ENCODE measurements around the gene DAP.

GRCh38 chr5:10660135-10660534, 100.9 kb downstream of the DAP start:
- TF ChIP-seq TAF1 (CRISPR knock-in tag; IDR thresholded peaks at IDR 0.05) (no peak), ZNF17 (CRISPR knock-in tag; IDR thresholded peaks at IDR 0.05) (no peak), POLR2AphosphoS5 (IDR thresholded peaks at IDR 0.05; ENCODE audit: low read depth, low read length) (no peak), HDAC2 (CRISPR knock-in tag; IDR thresholded peaks at IDR 0.05) (no peak), KDM1A (CRISPR knock-in tag; IDR thresholded peaks at IDR 0.05) (no peak), KDM5A (IDR thresholded peaks at IDR 0.05; ENCODE audit: borderline replicate concordance, low read length) (no peak), ZFP1 (CRISPR knock-in tag; IDR thresholded peaks at IDR 0.05) (no peak)
- TF ChIP-seq, protein P1, sequence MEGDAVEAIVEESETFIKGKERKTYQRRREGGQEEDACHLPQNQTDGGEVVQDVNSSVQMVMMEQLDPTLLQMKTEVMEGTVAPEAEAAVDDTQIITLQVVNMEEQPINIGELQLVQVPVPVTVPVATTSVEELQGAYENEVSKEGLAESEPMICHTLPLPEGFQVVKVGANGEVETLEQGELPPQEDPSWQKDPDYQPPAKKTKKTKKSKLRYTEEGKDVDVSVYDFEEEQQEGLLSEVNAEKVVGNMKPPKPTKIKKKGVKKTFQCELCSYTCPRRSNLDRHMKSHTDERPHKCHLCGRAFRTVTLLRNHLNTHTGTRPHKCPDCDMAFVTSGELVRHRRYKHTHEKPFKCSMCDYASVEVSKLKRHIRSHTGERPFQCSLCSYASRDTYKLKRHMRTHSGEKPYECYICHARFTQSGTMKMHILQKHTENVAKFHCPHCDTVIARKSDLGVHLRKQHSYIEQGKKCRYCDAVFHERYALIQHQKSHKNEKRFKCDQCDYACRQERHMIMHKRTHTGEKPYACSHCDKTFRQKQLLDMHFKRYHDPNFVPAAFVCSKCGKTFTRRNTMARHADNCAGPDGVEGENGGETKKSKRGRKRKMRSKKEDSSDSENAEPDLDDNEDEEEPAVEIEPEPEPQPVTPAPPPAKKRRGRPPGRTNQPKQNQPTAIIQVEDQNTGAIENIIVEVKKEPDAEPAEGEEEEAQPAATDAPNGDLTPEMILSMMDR (CRISPR knock-in tag; IDR thresholded peaks at IDR 0.05), result no peak

All from HepG2 (cell line).